Osteocyte (in vitro differentiated cells): ENCODE measurements around the gene RPS3. TPM values are rescaled to one million over a fixed set of nuclear protein-coding genes. Genes with fewer than 3 reads are reported as not detected.
"Not testable (repeated sequence)": the region's sequence is repeated elsewhere in the genome, so short reads cannot be mapped to it uniquely, and the experiment has no call there.

Source experiments
- DNase-seq: peaks from one replicate; pipeline ENCODE4 v3.0.0; 2021; ENCODE audit warnings: mixed read lengths; ENCODE audit not compliant: unreplicated experiment; ENCODE audit errors: extremely low spot score
- H3K27ac Mint-ChIP-seq: one replicate; pipeline ENCODE4 v1.8.0; 2021; ENCODE audit warnings: mild to moderate bottlenecking, mixed read lengths; ENCODE audit not compliant: unreplicated experiment
- H3K27me3 Mint-ChIP-seq: one replicate; pipeline ENCODE4 v1.8.0; 2021; ENCODE audit warnings: mixed read lengths; ENCODE audit not compliant: unreplicated experiment
- H3K36me3 Mint-ChIP-seq: one replicate; pipeline ENCODE4 v1.8.0; 2021; ENCODE audit warnings: mixed read lengths; ENCODE audit not compliant: unreplicated experiment
- H3K4me1 Mint-ChIP-seq: one replicate; pipeline ENCODE4 v1.8.0; 2021; ENCODE audit warnings: mixed read lengths; ENCODE audit not compliant: unreplicated experiment
- H3K4me3 Mint-ChIP-seq: one replicate; pipeline ENCODE4 v1.8.0; 2021; ENCODE audit warnings: mild to moderate bottlenecking, moderate library complexity, mixed read lengths; ENCODE audit not compliant: unreplicated experiment
- H3K9me3 Mint-ChIP-seq: one replicate; pipeline ENCODE4 v1.8.0; 2021; ENCODE audit warnings: mixed read lengths; ENCODE audit not compliant: unreplicated experiment
- CTCF ChIP-seq: fragments of 200-600 bp; sonication (generic); IDR thresholded peaks from 2 replicates; pipeline ENCODE4 v1.5.0; 2021; ENCODE audit warnings: antibody characterized with exemption, mild to moderate bottlenecking, moderate library complexity
- total RNA-seq: library from RNA; stranded (reverse); gene quantifications from 2 replicates; pipeline ENCODE4 v1.2.1, GENCODE V29; 2021

Gene RPS3
- total RNA-seq, 1 donor from 2014 or later = 2,093 TPM

- no peak for DNase-seq
- no peak overlapping the region for H3K27ac Mint-ChIP-seq
- TF ChIP-seq CTCF = no peak
Measured at GRCh38 chr11:75365711-75366181, 33.6 kb upstream of the RPS3 start.

GRCh38 chr11:75366826-75367225 lies 32.5 kb upstream of the RPS3 start:
- H3K4me3 Mint-ChIP-seq, H3K4me1 Mint-ChIP-seq, DNase-seq, H3K36me3 Mint-ChIP-seq, H3K27ac Mint-ChIP-seq, H3K9me3 Mint-ChIP-seq, H3K27me3 Mint-ChIP-seq: not testable (repeated sequence)

More at GRCh38 chr11:75365711-75366181, 33.6 kb upstream of the RPS3 start:
- H3K36me3 Mint-ChIP-seq = peaks cover 2% of the 10 kb centered on the region
- no peak overlapping the region for H3K4me3 Mint-ChIP-seq
- no peaks in the 10 kb centered on the region for H3K4me1 Mint-ChIP-seq
- peaks cover 5% of the 10 kb centered on the region for H3K27me3 Mint-ChIP-seq
- no peaks in the 10 kb centered on the region for H3K9me3 Mint-ChIP-seq

- H3K4me1 Mint-ChIP-seq = peaks cover 8% of the 10 kb centered on the region
- H3K9me3 Mint-ChIP-seq = no peaks in the 10 kb centered on the region
- H3K27ac Mint-ChIP-seq = no peak overlapping the region
- H3K36me3 Mint-ChIP-seq = peaks cover 2% of the 10 kb centered on the region
- no peak for DNase-seq
- TF ChIP-seq CTCF = no peak
- H3K4me3 Mint-ChIP-seq = no peak overlapping the region
- H3K27me3 Mint-ChIP-seq = peaks cover 5% of the 10 kb centered on the region
Measured at GRCh38 chr11:75369560-75370255, 29.6 kb upstream of the RPS3 start.

- Mint-ChIP-seq H3K27me3 (peaks cover 5% of the 10 kb centered on the region), H3K36me3 (peaks cover 2% of the 10 kb centered on the region), H3K9me3 (no peaks in the 10 kb centered on the region), H3K27ac (no peak overlapping the region), H3K4me3 (no peak overlapping the region), H3K4me1 (peaks cover 8% of the 10 kb centered on the region)
- DNase-seq = no peak
- no peak for TF ChIP-seq CTCF
Measured at GRCh38 chr11:75371949-75372876, 27.1 kb upstream of the RPS3 start.

- H3K4me1 Mint-ChIP-seq = peaks cover 8% of the 10 kb centered on the region
- H3K9me3 Mint-ChIP-seq = no peaks in the 10 kb centered on the region
- peaks cover 2% of the 10 kb centered on the region for H3K36me3 Mint-ChIP-seq
- DNase-seq = no peak
- no peak for TF ChIP-seq CTCF
- H3K27me3 Mint-ChIP-seq = peaks cover 5% of the 10 kb centered on the region
- H3K27ac Mint-ChIP-seq = no peak overlapping the region
- no peak overlapping the region for H3K4me3 Mint-ChIP-seq
Measured at GRCh38 chr11:75373201-75373600, 26.1 kb upstream of the RPS3 start.
